Right atrium auricular region (tissue), 2 donors: ENCODE data around the gene MYORG. TPM values are rescaled to one million over a fixed set of nuclear protein-coding genes. Genes with fewer than 3 reads are reported as not detected.
"Not testable (repeated sequence)": the region's sequence is repeated elsewhere in the genome, so short reads cannot be mapped to it uniquely, and the experiment has no call there.

Experiments
- DNase-seq: peaks from one replicate; pipeline ENCODE4 v3.0.0-alpha.2; 2019; ENCODE audit warnings: low spot score
- H3K27ac ChIP-seq, 2 donors: fragments of 200-600 bp; sonication (generic); 1 replicate in 1 of 2; 2 replicates in 1 of 2; pipeline ENCODE4 v1.5.1; 2016 to 2019
- H3K27me3 ChIP-seq, 2 donors: fragments of 200-600 bp; sonication (generic); one replicate each; pipeline versions ENCODE4 v1.5.1 to v1.6.0; 2017 to 2019
- H3K36me3 ChIP-seq: fragments of 200-600 bp; sonication (generic); one replicate; pipeline ENCODE4 v1.5.1; 2016
- H3K4me1 ChIP-seq, 2 donors: fragments of 200-600 bp; sonication (generic); one replicate each; pipeline versions ENCODE4 v1.5.1 to v1.6.0; 2017 to 2019
- H3K4me3 ChIP-seq, 2 donors: fragments of 200-600 bp; sonication (generic); 1 replicate in 1 of 2; 2 replicates in 1 of 2; pipeline ENCODE4 v1.5.1; 2017 to 2019; ENCODE audit warnings: mild to moderate bottlenecking in 1 of 2, moderate library complexity in 1 of 2
- H3K9me3 ChIP-seq, 2 donors: fragments of 200-600 bp; sonication (generic); one replicate each; pipeline ENCODE4 v1.5.1; 2019
- total RNA-seq, 2 donors: library from RNA; depleted of rRNA; stranded (reverse); fragments of >200 nt; gene quantifications; one replicate each; pipeline ENCODE4 v1.1.0, GENCODE V29; 2016
- TF ChIP-seq, protein P1 (sequence below), 2 donors: fragments of 200-600 bp; sonication (generic); IDR thresholded peaks; one replicate each; pipeline ENCODE4 v1.5.1; 2019; ENCODE audit warnings: antibody characterized with exemption in 2 of 2

MYORG gene
- total RNA-seq, 2 donors from 2014 or later = 5.4 to 7.4 TPM

DNA sequence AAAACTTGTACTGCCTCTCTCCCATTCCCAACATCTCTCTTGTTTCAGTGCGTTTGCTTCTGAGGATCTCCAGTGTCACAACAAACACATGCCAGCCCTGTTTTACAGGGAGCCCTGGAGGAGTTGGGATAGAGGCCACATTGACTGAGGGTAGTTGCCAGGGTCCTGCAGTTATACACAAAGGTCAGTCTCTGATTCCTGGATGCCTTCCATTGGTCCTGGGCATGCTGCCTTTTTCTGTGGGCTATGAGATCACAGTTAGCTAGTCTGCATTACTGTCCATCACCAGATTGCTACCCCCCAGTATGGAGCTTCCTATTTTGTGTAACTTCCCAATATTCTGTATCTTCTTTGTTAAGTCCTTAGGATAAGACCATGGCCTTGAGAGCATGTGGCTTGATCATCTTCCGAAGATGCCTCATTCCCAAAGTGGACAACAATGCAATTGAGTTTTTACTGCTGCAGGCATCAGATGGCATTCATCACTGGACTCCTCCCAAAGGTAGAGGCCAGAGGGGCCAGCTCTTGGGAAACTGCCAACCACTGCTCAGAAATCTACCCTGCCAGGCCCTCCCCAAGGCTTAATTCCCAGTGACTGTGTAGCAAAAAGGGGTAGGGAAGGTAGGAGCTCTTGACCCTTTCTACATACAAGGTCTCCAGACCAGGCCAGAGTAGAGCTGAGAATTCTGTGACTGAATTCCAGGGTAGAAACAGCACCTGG lies 37.9 kb downstream of the MYORG start:
- Histone ChIP-seq H3K4me1 (peaks cover 0 to 18% of the 10 kb centered on the region in 2 donors), H3K27me3 (no peaks in the 10 kb centered on the region), H3K36me3 (peaks cover 40% of the 10 kb centered on the region), H3K4me3 (no peak overlapping the region), H3K27ac (no peak overlapping the region), H3K9me3 (no peaks in the 10 kb centered on the region)
- no peak for DNase-seq
- TF ChIP-seq, protein P1, sequence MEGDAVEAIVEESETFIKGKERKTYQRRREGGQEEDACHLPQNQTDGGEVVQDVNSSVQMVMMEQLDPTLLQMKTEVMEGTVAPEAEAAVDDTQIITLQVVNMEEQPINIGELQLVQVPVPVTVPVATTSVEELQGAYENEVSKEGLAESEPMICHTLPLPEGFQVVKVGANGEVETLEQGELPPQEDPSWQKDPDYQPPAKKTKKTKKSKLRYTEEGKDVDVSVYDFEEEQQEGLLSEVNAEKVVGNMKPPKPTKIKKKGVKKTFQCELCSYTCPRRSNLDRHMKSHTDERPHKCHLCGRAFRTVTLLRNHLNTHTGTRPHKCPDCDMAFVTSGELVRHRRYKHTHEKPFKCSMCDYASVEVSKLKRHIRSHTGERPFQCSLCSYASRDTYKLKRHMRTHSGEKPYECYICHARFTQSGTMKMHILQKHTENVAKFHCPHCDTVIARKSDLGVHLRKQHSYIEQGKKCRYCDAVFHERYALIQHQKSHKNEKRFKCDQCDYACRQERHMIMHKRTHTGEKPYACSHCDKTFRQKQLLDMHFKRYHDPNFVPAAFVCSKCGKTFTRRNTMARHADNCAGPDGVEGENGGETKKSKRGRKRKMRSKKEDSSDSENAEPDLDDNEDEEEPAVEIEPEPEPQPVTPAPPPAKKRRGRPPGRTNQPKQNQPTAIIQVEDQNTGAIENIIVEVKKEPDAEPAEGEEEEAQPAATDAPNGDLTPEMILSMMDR (IDR thresholded peaks at IDR 0.05) = no peak

DNA sequence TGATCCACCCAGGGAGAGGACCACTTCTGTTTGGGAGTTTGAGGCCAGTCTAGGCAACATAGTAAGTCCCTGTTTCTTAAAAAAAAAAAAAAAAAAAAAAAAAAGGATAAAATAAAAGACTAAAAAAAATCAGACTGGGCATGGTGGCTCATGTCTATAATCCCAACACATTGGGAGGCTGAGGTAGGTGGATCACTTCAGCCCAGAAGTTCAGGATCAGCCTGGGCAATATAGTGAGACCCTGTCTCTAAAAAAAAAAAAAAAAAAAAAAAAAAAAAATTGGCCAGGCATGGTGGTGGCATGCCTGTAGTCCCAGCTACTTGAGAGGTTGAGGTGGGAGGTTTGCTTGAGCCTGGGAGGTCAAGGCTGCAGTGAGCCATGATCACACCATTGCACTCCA lies 38.6 kb downstream of the MYORG start:
- H3K4me1 ChIP-seq = peaks cover 0 to 11% of the 10 kb centered on the region in 2 donors
- H3K9me3 ChIP-seq, H3K4me3 ChIP-seq, H3K27me3 ChIP-seq, DNase-seq, H3K27ac ChIP-seq: not testable (repeated sequence)
- H3K36me3 ChIP-seq = peaks cover 38% of the 10 kb centered on the region

DNA sequence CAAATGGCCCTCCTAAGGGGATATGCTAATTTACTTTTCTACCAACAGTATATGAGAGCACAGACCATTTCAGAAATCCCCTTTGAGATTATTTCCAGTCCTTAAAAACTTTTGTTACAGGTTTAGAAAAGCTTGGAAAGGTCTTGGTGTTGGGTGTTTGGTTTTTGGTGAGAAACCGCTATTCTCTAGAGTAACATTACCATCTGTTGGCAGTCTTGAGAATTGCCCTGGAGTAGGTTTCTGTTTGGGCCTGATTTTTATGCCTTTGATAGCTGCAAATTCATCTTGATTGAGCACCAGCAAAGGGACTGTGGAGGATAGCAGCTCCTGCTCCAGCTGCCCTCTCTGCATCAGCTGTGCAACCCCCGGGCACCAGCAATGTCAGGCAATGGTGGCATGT lies 39.3 kb downstream of the MYORG start:
- no peaks in the 10 kb centered on the region for H3K9me3 ChIP-seq
- DNase-seq = no peak
- TF ChIP-seq, protein P1 (IDR thresholded peaks at IDR 0.05) = no peak
- no peak overlapping the region for H3K4me3 ChIP-seq
- H3K27me3 ChIP-seq = no peaks in the 10 kb centered on the region
- no peak overlapping the region for H3K27ac ChIP-seq
- H3K4me1 ChIP-seq = peaks cover 0 to 6% of the 10 kb centered on the region in 2 donors
- peaks cover 32% of the 10 kb centered on the region for H3K36me3 ChIP-seq

DNA sequence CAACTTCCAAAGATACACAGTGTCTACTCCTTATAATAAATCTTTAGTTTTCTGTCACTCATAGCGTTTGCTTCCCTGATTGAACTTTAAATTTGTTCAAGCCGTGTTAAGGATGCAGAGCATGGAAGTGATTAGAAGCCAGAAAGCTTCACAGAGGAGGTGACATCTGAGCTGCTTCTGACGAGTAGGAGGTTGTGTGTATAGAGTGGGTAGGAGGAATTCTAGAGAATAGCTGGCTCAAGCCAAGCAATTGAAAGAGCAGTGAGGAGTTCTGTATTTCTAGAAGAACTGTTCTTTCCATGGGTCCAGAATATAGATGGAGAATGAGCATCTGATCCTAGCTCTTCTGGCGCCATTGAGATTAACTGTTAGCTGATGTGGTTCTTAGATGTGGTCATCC lies 41.3 kb downstream of the MYORG start:
- DNase-seq = no peak
- Histone ChIP-seq H3K36me3 (peaks cover 17% of the 10 kb centered on the region), H3K9me3 (no peaks in the 10 kb centered on the region), H3K27ac (no peak overlapping the region), H3K27me3 (no peaks in the 10 kb centered on the region), H3K4me1 (peaks cover 0 to 6% of the 10 kb centered on the region in 2 donors), H3K4me3 (no peak overlapping the region)
- TF ChIP-seq, protein P1 (IDR thresholded peaks at IDR 0.05) = no peak

DNA sequence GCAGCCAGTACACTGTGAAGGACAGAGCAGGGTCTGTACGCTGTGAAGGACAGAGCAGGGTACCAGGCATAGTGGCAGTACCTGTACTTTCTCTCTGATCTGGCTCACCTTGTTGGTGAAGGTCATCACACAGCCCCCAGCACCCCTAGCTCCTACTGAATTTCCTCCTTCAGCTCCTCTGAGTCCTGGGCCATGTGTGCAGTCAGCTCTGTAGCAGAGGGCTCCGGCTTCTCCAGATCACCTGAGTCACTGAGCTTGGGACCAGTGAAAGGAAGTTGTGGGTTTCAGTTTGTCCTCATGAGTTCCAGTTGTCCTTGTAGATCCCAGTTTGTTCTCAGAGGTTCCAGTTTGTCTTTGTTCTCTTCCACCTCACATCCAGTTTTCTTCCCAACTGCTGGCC lies 41.8 kb downstream of the MYORG start:
- no peaks in the 10 kb centered on the region for H3K27me3 ChIP-seq
- TF ChIP-seq, protein P1 (IDR thresholded peaks at IDR 0.05) = no peak
- H3K9me3 ChIP-seq = no peaks in the 10 kb centered on the region
- DNase-seq = no peak
- H3K4me1 ChIP-seq = peaks cover 0 to 10% of the 10 kb centered on the region in 2 donors
- no peak overlapping the region for H3K4me3 ChIP-seq
- no peak overlapping the region for H3K27ac ChIP-seq
- peaks cover 13% of the 10 kb centered on the region for H3K36me3 ChIP-seq

DNA sequence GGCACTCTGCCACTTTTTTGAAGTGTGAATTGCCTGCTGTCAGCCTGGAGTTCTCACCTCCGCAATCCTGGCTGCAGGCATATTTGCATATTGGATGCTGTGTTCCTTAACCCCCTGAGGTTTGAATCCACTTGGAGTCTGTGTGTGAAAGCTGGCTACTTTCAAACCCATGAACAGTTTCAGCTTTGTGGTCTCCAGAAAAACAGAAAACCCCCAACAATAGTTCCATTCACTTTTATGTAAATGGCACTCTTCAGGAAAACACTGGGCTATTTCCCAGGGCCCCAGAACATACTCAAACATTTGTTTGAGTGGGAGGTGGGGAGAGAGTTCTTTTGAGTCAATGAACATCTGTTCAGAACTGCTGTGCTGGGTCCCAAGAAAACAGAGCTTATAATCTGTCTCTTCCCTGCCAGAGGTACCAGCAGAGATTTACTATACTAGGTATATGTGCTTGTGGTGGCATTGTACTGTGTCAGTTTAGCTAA lies 42.3 kb downstream of the MYORG start:
- Histone ChIP-seq H3K4me1 (peaks cover 0 to 13% of the 10 kb centered on the region in 2 donors), H3K9me3 (no peaks in the 10 kb centered on the region), H3K36me3 (peaks cover 7% of the 10 kb centered on the region), H3K27me3 (no peaks in the 10 kb centered on the region), H3K27ac (no peak overlapping the region), H3K4me3 (no peak overlapping the region)
- no peak for DNase-seq
- TF ChIP-seq, protein P1 (IDR thresholded peaks at IDR 0.05) = no peak
